Stimulated activated CD4-positive, alpha-beta T cell treated with anti-CD3 and anti-CD28 coated beads, Interleukin-1b, Interleukin-23, amount 100 ng/mL, for 24 hours (primary cell): ENCODE measurements around the gene RAB4A.
"Not testable (repeated sequence)": the region's sequence is repeated elsewhere in the genome, so short reads cannot be mapped to it uniquely, and the experiment has no call there.

Source experiments
- DNase-seq, 4 experiments: peaks; one replicate each; pipeline ENCODE4 v3.0.0-alpha.2; 2020; ENCODE audit warnings: low read depth in 4 of 4, low spot score in 1 of 4

RAB4A gene

DNA sequence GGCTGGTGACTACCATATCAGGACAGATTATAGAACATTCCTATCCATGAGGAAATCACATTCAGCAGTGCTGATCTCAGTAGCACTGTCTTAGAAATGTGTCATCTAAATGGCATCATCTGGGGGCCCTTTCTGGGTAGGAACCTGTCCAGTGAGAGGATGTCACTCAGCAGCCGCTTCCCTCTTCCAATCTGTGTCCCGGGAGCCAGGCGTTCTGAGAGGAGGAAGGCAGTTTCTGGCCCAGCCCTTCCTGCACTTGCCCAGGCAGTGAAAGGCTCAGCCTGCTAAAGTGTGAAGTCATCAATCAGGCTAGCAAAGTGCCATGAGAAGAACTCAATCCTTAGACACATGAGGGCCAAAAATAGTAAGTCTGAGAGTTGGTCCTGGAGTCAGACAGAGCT lies 25.6 kb downstream of the RAB4A start:
- no peak for DNase-seq

DNA sequence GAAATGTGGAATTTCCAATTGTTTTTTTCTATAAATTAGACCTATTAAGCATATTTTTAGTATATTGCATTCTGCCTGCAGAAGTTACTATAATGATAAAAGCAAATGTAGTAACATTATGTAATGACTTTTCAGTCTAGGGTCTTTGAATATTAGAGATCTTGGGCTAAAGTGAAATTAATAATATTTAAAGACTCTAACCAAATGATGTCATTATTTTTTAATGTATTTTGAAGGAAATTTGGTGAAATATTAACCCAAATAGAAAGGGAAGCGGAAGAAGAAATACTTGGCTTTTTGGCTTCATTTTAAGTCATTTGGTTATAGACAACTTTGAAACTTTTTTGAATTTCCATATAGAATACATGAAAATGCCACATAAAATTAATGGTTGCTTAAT lies 26.8 kb downstream of the RAB4A start:
- DNase-seq, result no peak

DNA sequence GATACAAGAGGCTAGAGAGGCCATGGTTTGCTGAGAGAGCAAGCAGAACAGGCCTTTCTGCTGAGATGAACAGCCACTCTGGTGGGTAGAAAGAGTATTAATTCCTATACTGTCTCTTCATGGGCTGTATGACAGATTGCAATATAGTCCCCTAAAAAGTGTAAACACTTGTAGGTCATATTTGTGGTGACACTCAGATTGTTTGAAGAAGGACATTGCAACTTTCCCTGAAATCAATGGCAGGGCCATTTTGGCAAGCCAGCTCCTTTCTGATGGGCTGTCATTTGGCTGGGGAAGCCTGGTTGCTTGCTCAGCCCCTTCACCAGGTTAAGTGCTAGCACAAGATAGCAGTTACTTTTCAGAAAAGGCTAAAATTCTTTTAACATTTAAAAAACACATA lies 27.5 kb downstream of the RAB4A start:
- no peak for DNase-seq

DNA sequence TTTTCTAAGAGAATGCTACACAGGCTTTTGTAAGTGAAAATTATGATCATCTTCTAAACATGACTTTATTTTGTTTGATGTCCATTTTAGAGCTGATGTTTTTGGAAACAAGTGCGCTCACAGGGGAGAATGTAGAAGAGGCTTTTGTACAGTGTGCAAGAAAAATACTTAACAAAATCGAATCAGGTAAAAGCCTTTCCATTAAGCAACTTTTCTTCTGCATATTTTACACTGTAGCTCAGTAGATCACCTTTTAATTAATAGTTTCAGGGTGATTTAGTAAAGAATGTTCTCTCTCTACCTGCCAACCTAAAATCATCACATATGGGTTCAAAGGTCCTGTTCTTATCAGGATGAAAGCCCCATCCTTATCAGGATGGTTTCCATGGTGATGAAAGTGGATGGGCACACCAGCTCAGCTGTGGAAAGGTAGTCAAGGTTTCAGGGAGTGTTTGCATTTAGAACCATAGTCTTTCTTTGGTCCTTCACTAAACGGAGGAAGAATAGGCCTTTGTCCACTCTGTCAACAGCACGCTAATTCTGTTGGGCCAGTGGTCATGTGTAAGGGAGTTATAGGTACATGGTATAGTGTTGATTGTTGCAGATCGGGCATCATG lies 28.1 kb downstream of the RAB4A start:
- DNase-seq, result no peak

DNA sequence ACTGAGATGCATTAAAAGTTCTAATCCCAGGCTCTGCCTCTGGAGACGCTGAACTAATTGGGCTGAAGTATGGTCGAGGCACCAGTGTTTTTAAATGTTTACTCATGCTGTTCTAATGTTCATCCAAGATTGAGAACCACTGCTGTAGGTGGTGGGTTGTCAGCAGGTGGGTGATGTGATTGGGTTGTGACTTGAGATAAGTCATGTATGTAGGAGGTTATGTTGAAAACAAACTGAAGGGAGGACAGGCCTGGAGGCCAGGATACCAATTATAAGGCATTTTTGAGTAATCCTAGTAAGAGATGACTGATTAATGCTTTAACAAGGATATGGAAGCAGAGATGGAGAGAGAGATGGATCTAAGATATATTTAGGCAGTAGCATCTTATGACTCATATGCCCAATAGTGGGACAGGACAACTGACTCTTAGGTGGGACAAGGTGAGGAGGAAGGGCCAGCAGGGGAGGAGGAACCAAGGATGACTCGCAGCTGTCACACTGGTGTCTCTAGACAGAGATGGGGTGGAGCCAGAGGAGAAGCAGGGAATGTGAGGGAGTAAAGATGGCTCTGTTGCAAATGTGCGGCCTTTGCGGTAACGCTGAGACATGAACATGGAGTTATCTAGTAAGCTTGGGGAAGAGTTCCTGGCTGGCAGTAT lies 29.3 kb downstream of the RAB4A start:
- DNase-seq, result no peak

DNA sequence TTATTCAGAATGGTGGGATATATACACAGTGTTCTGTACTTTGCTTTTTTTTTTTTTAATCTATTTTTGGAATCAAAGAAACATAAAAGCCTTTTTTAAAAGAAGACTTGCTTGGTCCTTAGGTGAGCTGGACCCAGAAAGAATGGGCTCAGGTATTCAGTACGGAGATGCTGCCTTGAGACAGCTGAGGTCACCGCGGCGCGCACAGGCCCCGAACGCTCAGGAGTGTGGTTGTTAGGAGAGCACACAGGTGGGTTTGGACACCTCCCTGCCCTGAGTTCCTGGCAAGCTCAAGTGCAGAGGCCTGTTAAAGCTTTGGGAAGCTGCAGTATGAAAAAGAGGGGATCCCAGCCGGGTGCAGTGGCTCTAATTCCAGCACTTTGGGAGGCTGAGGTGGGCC lies 31.8 kb downstream of the RAB4A start:
- DNase-seq, result no peak

DNA sequence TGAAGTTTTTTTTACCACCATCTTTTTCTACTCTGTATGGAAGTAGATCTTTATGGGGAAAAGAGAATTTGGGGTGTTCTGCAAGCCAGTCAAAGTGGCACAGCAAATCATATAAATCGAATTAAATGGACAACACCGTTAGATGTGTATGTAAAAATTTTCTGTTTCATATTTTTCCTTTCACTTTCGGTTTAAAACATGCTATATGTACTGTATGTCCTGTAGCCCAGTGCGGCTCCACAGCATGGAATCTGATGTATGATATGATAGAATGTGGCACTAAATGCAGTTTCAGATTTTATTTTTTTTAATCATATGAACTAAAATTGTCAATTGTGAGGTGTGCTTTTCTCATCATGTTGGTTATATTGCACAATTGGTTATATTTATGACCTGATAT lies 32.9 kb downstream of the RAB4A start:
- no peak for DNase-seq

DNA sequence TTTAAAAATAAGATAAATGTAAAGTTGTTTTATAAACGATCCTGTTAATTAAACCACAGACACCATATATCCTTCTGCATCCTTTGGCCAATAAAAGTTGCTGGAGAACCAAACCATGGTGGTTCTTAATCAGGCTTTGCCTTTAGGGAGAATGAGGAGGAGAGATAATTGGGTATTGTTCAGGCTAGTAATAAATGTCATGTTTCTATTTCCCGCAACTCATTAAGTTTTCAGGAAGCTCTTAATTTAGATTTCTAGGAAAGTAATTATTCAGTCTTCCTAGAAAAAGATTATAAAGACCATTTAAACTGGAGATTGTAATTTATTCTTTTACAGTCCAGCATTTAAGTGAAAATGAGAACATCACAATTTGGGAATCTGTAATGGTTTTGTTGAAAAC lies 34.5 kb downstream of the RAB4A start:
- no peak for DNase-seq

DNA sequence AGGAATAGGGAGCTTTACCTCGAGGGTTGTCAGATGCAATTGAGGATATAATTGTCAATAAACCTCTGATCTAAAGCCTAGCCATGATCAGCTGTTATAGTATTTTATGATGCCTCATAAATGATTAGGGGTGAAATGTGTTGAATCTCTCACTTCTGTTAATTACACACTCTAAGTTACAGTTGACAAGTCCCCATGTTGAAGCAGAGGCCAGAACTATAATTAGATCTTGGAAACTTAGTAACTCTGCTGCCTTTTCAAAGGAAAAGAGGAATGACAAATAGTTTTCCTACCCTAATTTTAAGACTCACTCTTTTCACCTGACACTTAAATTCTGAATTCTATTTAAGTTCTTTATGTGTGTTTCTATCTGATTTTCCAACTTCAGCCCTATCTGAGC lies 38.2 kb downstream of the RAB4A start:
- DNase-seq, result no peak

DNA sequence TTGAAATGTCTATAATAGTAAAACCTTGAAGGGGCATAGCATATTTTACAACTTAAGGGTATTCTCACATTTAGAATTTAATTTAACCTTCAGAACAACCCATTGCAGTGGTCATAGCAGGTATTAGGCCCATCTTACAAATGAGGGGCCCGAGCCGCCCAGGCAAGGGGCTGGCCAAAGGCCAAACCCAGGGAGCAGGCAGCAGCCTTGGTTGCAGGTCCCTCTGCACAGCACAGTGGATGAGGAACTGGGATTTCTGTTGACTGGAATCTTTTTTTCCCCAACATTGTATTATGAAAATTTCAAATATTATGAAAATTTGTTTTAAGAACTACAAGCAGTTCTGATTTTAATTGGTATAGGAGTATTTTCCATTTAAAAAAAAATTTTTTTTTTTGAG lies 38.8 kb downstream of the RAB4A start:
- no peak for DNase-seq

DNA sequence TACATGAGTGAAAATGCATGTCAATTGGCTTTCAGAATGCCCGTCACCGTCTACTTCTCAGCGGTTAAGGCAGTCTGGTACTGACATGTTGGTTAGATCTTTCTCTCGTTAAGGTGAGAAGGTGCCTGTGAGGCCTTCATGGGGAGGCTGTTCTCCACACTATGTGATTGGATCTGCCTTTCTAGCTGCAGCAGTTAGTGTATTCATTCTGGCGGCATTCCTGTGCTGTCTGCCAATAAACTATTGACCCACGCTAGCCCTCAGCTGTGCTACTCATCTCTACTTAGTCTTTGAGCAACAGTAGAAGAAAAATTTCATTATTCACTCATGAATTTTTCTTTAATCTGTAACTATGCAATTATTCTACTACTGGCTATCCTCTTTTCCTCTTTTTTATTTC lies 39.9 kb downstream of the RAB4A start:
- no peak for DNase-seq

DNA sequence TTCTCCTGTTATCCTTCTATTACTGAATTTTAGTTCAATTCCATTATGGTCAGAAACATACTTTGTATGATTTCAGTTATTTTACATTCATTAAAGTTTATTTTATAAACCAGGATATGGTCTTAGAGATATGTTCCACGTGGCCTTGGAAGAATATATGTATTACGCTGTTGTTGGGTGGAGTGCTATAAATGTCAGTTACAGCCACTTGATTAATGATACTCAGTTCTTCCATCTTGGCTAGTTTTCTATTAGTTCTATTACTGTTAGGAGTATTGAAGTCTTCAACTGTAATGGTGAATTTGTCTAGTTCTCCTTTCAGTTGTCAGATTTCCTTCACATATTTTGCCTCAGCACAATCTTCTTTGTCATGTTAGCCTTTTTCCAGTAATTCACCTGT lies 45.3 kb downstream of the RAB4A start:
- DNase-seq, result no peak

DNA sequence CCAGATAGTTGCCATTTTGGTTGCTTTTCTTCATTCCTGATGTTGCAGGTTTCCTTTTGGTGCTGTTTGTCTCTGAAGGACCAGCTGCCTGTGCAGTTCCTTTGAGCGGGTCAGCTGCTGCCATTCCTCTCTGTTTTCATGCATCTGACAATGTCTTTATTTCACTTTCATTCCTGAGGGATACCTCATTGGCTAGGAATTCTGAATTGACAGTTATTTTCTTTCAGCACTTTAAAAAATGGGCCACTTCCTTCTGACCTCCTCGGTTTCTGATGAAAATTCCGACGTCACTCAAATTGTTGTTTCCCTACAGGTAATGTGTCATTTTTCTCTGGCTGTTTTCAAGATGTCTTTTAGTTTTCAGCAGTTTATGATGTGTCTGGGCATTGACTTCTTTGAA lies 47.1 kb downstream of the RAB4A start:
- no peak for DNase-seq

DNA sequence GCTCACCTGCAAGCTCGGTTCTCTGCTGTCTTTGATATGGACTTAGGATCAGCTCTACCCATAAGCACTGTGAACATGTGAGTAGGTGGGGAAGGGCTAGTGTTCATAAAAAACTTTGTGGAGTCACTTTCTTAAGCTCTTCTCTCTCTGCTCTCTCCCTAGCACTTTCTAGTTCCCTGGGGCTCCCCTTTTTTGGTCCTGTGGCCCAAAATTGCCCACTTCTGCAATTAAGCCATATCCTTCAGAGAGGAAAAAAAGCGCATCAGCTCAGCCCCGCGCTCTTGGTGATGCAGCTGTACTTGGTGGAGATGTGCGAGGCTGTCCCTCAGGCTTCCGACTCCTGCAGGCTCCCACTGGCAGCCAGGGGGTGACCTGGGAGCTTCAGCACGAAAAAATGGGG lies 48.6 kb downstream of the RAB4A start:
- DNase-seq, result no peak

DNA sequence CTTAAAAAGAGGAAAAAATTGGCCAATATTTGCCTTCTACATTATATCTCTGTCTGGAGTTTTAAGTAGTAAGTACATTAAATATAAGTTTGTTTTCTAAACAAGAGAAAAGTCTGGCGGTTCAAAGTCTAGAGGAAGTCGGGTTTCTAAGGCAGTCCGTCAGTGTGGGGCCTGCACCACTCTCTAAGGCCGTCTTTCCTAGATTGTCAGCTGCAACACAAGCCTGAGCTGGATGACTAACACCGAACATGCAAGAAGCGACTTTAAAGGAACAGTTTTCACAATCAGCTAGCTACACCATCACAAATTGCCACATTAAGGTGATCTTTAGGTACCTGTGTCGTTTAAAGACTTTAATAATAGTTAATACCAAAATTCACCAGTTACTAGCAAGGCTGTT lies 52.3 kb downstream of the RAB4A start:
- no peak for DNase-seq

DNA sequence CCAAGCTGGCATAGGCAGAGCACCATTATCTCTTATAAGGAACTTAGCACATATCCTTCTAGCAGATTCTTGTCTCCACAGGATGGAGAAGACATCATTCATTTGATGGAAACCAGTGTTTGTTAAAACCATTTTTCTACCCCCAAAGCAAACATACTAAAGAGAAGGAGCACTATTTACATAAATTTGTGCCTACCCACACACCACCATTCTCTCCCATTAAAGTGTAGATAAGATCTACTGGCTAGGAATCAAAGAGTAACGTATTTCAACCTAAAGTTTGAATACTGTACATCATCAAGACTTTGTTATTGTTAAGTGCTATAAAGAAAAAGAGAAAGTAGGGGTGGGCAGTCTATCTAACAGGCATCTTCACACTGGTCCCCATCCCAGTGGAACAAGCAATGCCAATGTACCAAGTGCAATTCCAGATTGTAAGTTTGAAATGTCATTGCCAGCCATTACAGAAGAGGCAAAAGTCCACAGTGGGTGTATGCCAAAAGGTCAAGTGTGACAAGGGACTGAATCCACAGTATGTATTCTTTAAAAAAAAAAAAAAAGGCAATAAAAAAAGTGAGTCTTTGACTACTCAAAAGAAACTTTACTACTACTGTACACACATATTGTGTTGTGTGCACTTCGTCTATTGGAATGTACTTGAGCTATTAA lies 53.1 kb downstream of the RAB4A start:
- no peak for DNase-seq

DNA sequence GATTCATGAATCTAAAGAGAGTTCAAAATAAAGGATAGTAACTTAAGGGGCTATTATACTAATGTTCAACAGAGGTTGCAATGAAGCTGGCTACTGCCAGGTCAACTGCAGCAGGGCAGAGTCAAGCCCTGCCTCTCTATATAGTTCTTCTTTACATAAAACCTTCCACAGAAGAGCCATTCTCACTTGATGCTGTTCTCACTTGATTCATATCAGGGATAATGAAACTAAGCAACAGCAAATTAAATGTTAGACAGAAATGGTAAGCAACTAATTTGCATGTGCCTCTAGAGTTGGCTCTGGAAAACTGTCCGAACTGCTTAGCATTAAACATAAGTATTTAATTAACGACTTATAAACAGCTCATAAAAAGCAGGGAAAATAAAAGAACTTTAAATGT lies 54.5 kb downstream of the RAB4A start:
- DNase-seq, result no peak

DNA sequence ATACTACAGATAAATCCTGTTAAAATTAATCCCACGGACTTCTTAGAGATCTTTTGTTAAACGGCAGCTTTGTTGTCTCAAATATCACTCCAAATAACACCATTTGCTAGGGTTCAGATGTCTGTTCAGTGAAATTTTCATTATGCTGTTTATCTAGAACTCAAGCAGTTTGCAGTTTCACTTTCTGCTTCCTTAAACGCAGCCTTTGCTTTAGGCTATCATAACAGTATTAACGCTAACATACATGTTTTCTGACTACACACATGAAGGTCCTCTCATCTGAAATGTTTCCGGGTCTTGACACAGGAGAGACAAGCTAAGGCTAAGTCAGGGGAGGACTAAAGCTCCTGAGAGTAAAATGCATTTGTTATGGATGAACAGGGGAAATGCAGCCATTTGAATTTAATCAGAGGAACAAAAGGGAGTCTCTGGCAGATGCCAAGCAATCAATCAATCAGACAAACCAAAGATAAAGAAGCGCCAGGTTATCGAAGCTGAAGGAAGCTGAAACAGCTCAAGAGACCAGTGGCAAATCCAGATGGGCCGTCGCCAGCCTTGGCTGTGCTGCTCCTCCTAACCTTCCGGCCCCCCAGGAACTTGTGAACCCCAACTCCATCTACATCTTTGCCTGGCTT lies 55.1 kb downstream of the RAB4A start:
- no peak for DNase-seq

DNA sequence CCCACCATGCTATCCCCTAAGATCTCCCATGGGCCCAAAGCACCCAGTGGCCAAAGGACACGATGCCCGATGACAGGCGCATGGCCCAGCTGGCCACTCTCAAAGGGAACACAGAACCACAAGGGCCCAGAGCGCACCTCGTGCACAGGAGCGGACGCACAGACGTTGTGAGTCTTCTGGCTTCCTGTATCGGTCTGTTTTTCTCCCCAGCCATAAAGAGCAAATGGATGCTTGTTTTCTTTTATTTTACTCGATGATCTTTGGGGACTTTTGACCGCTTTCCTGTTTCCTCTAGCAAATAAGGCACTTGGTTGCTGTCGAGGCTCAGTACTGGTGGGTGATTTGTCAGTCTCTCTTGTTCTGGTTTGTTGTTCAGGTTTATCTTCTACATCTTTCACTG lies 55.7 kb downstream of the RAB4A start:
- no peak for DNase-seq

DNA sequence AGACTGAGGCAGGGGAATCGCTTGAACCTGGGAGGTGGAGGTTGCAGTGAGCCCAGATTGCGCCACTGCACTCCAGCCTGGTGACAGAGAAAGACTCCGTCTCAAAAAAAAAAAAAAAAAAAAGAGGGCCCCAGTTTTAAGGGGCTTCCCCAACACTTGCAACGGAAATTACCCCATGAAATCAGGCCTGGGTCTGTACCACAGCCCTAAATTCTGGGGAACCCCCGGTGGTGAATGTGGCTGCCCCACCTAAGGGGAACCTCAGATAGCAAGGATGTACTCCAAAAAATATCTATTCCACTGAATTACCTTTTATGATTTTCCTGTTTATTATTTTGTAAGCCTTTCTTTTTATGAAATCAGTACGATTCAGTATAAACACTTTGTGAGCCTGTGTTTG lies 56.9 kb downstream of the RAB4A start:
- not testable (repeated sequence) for DNase-seq

DNA sequence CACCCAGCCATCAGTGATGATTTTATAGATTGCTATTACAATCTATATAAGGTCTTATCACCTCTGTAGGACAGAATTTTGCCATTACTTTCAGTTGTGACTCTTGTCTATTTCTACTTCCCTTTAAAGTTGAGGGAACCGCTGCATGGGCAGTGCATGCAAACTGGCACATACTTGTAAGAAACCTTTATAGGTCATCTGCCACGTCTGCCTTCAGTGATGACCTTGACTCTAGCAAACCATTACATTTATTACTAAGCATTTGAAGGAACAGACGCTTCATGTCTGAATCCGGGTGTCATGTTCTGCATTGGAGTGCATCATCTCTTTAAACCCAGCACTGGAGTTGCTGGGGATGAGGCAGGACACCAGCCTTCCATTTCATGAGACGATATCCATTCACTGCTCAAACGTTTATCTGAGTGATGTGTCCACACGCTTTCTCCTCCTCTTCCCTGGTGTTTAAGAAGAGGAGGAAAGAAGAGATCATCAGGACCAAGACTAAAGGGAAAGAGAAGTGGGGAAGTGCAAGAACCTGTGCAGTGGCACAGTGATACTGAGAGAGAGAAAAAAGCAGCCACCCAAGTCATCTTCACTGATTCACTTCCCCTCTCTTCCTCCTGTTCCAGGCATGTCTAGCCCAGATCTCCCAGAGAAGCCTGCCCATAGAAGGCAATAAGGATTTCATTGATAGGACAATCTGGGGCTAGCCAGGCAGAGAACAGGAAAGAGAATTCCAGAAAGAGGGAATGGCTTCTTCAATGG lies 57.9 kb downstream of the RAB4A start:
- DNase-seq, result no peak

DNA sequence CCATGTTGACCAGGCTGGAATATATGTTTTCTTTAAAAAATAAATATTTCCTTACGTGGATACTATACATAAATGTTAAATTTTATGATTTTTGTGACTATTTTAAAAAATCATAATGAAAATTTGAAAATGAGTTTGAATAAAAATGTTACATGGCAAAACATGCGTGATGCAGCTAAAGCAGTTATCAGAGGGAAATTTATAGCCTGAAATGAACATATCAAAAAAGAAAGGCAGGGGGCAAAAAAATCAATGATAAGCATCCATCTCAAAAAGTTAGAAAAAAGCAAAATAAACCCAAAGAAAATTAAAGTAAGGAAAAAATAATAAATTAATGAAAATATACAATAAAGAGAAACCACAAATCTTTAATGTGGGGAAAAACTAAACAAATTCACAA lies 63.4 kb downstream of the RAB4A start:
- DNase-seq, result no peak
